Gastroesophageal sphincter (tissue), 3 donors: ENCODE results near the gene ANKRD29.

Experiments
- CTCF ChIP-seq, 4 experiments: fragments of 200-600 bp in 2 of 4; fragments of 450-650 bp in 2 of 4; sonication (generic) in 1 of 4; IDR thresholded peaks; one replicate each; pipeline ENCODE4 v1.5.1; 2017 to 2019; ENCODE audit warnings: antibody characterized with exemption in 4 of 4, mild to moderate bottlenecking in 2 of 4, moderate library complexity in 2 of 4
- EP300 ChIP-seq: sonication (generic); formaldehyde crosslinking; IDR thresholded peaks from one replicate; pipeline ENCODE4 v1.6.1; 2017; ENCODE audit warnings: antibody characterized with exemption, mild to moderate bottlenecking
- POLR2A ChIP-seq, 2 donors: fragments of 450-650 bp; IDR thresholded peaks; one replicate each; pipeline ENCODE4 v1.6.1; 2017; ENCODE audit warnings: antibody characterized with exemption in 2 of 2, mild to moderate bottlenecking in 2 of 2, moderate library complexity in 1 of 2
- POLR2AphosphoS5 ChIP-seq: sonication (generic); formaldehyde crosslinking; IDR thresholded peaks from one replicate; pipeline ENCODE4 v1.6.1; 2017; ENCODE audit warnings: antibody characterized with exemption

- TF ChIP-seq CTCF (IDR thresholded peaks at IDR 0.05) (no peak), EP300 (no peak), POLR2A (IDR thresholded peaks at IDR 0.05) (no peak), POLR2AphosphoS5 (no peak)
These were observed 27.9 kb upstream of the ANKRD29 start for GRCh38 chr18:23690505-23691068.
